Stomach (tissue), 19 donors: Measurements from ENCODE around the gene NAIF1. TPM values are rescaled to one million over a fixed set of nuclear protein-coding genes. Genes with fewer than 3 reads are reported as not detected.

ENCODE experiments used
- DNase-seq, 2 donors: peaks; one replicate each; pipeline versions ENCODE4 v3.0.0 to v3.0.0-alpha.2; 2013 to 2019
- H3K27ac ChIP-seq, 5 donors: fragments of 200-600 bp in 4 of 5; sonication (generic) in 4 of 5; one replicate each; pipeline ENCODE4 v1.5.1; 2013 to 2019; ENCODE audit warnings: mild to moderate bottlenecking in 1 of 5, moderate library complexity in 1 of 5
- H3K27me3 ChIP-seq, 3 donors: fragments of 200-600 bp; sonication (generic); one replicate each; pipeline ENCODE4 v1.5.1; 2017 to 2019; ENCODE audit warnings: mixed run types in 1 of 3
- H3K36me3 ChIP-seq, 4 donors: fragments of 200-600 bp; sonication (generic); 1 replicate in 3 of 4; 2 replicates in 1 of 4; pipeline ENCODE4 v1.5.1; 2016 to 2019
- H3K4me1 ChIP-seq, 4 donors: fragments of 200-600 bp; sonication (generic); one replicate each; pipeline ENCODE4 v1.5.1; 2016 to 2019
- H3K4me3 ChIP-seq, 4 donors: fragments of 200-600 bp; sonication (generic) in 3 of 4; one replicate each; pipeline ENCODE4 v1.5.1; 2016 to 2019; ENCODE audit warnings: mild to moderate bottlenecking in 1 of 4
- H3K9me3 ChIP-seq, 4 donors: fragments of 200-600 bp; sonication (generic); one replicate each; pipeline ENCODE4 v1.5.1; 2016 to 2019
- EP300 ChIP-seq: sonication (generic); formaldehyde crosslinking; IDR thresholded peaks from one replicate; pipeline ENCODE4 v1.6.1; 2017; ENCODE audit warnings: antibody characterized with exemption
- POLR2A ChIP-seq, 4 donors: fragments of 450-650 bp; IDR thresholded peaks; one replicate each; pipeline ENCODE4 v1.6.1; 2016; ENCODE audit warnings: antibody characterized with exemption in 4 of 4, control low read depth in 2 of 4, mild to moderate bottlenecking in 1 of 4, moderate library complexity in 1 of 4
- POLR2AphosphoS5 ChIP-seq, 3 donors: sonication (generic); formaldehyde crosslinking; IDR thresholded peaks; one replicate each; pipeline ENCODE4 v1.6.1; 2016; ENCODE audit warnings: antibody characterized with exemption in 3 of 3
- WGBS, 5 donors: extraction: QIAGEN DNeasy Blood & Tissue Kit in 3 of 5; methylation state at CpG; one replicate each; pipeline versions ENCODE4 v1.1.5 to v1.1.7; 2013 to 2018; 5-methylcytosine and 5-hydroxymethylcytosine counted together
- intact Hi-C: fragments of 100-400 bp; cut with DNase I; formaldehyde crosslinking; loops from one replicate; pipeline ENCODE4 v1.15.1; 2023; ENCODE audit warnings: low total_unique reads
- long read RNA-seq, 10 donors: transcript quantifications; one replicate each; lab custom pipeline, GENCODE V29; 2026
- polyA plus RNA-seq, 3 donors: library from polyadenylated mRNA; stranded (reverse); fragments of 200-250 nt; gene quantifications; one replicate each; pipeline ENCODE4 v1.2.3, GENCODE V29; 2013
- total RNA-seq, 5 donors: library from RNA; depleted of rRNA; stranded (reverse); fragments of >200 nt; gene quantifications; one replicate each; pipeline versions ENCODE4 v1.1.0 to v1.2.3, GENCODE V29; 2014 to 2016
- TF ChIP-seq, protein P1 (sequence below), 7 experiments: fragments of 450-650 bp in 4 of 7; fragments of 200-600 bp in 3 of 7; sonication (generic) in 3 of 7; IDR thresholded peaks; one replicate each; pipeline ENCODE4 v1.5.1; 2016 to 2019; ENCODE audit warnings: antibody characterized with exemption in 7 of 7, control low read depth in 2 of 7, mild to moderate bottlenecking in 1 of 7
- donor health status: healthy with polysubstance abuse.
- donor health status: Bipolar disorder and iron deficiency.
- donor health status: healthy.

The NAIF1 gene
- total RNA-seq (10 to 100 TPM in 2 of 5 donors, 1 to 10 TPM in 3; 1.8 to 40.3 (median 6.7) TPM), polyA plus RNA-seq (10 to 100 TPM in 1 of 3 donors, 1 to 10 TPM in 2; 7.0 to 10.3 (median 8.7) TPM)
- long read RNA-seq, donor 1, partial matches to known transcripts, result 0 of 2 reads
- long read RNA-seq, donor 1, other reads (novel, unspliced or antisense), result 0 of 2 reads
- long read RNA-seq, donor 2, partial matches to known transcripts, result 0 of 1 reads
- long read RNA-seq, donor 2, other reads (novel, unspliced or antisense), result 0 of 1 reads
- long read RNA-seq, donor 3, result 0 reads
- long read RNA-seq, donor 4, result 0 reads
- long read RNA-seq, donor 5, partial matches to known transcripts, result 0 of 1 reads
- long read RNA-seq, donor 5, other reads (novel, unspliced or antisense), result 0 of 1 reads
- long read RNA-seq, donor 6, partial matches to known transcripts, result 0 of 1 reads
- long read RNA-seq, donor 6, other reads (novel, unspliced or antisense), result 0 of 1 reads
- long read RNA-seq, donor 7, partial matches to known transcripts, result 0 of 2 reads
- long read RNA-seq, donor 7, other reads (novel, unspliced or antisense), result 0 of 2 reads
- long read RNA-seq, donor 8, partial matches to known transcripts, result 0 of 2 reads
- long read RNA-seq, donor 8, other reads (novel, unspliced or antisense), result 0 of 2 reads
- long read RNA-seq, donor 9, partial matches to known transcripts, result 7 of 9 reads
- long read RNA-seq, donor 9, other reads (novel, unspliced or antisense), result 0 of 9 reads
- long read RNA-seq, donor 10, result 0 reads

- WGBS, 5 donors, result 30 to 37% (median 35%) methylated on average over 48 to 54 of the region's 54 CpGs
- DNase-seq, result peak; percentile 97 to 99
- H3K27ac ChIP-seq, result peak within 1 kb of the TSS; percentile 88 to 99 (median 95)
- peaks cover 8 to 18% (median 18%) of the 10 kb centered on the region in 4 donors for H3K36me3 ChIP-seq
- peak within 1 kb of the TSS; percentile 77 to 99 (median 94) for H3K4me3 ChIP-seq
- H3K27me3 ChIP-seq, result no peaks in the 10 kb centered on the region
- intact Hi-C loops, result no loop called here
- peaks cover 19 to 77% (median 55%) of the 10 kb centered on the region in 4 donors for H3K4me1 ChIP-seq
- H3K9me3 ChIP-seq, result no peaks in the 10 kb centered on the region
- no peak for TF ChIP-seq EP300
- TF ChIP-seq POLR2AphosphoS5 (IDR thresholded peaks at IDR 0.05), result peak; percentile 14 to 93 (median 73)
Measured at GRCh38 chr9:128066713-128067644, at the start of gene NAIF1. NAIF1 (minus strand) TSS chr9:128067320; CDS start chr9:128067101, 219 bp downstream.

DNA sequence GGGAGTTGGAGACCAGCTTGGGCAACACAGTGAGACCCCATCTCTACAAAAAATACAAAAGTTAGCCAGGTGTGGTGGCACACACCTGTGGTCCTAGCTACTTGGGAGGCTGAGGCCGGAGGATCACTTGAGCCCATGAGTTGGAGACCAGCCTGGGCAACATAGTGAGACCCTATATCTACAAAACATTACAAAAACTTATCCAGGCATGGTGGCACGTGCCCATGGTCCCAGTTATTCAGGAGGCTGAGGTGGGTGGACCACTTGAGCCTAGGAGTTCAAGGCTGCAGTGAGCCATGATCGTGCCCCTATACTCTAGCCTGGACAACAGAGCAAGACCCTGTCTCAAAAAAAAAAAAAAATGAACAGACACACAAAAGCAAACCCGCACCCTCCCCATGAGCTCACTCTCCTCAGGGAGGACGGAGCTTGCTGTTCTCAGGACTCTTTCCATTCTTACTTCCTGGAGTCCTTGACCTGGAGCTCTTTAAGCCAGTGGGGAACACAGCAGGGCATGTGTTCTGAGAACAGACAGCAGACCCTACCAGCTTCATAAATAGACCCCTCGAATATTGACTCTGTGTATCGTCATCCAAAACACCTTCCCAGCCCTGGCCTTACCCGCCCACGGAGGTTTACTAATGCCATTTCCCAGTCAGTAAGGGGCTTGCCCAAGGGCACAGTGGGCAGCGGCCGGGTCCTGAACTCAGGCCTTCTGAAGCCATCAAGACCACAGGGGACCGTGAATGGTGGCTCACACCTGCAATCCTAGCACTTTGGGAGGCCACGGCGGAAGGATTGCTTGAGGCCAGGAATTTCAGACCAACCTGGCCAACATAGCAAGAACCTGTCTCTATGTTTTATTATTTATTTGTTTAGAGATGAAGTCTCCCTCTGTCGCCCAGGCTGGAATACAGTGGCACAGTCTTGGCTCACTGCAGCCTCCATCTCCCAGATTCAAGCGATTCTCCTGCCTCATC lies 49.3 kb upstream of the NAIF1 start:
- intact Hi-C loops, result no loop called here
- peak overlapping the region; percentile 88 to 97 (median 93) for H3K27ac ChIP-seq

DNA sequence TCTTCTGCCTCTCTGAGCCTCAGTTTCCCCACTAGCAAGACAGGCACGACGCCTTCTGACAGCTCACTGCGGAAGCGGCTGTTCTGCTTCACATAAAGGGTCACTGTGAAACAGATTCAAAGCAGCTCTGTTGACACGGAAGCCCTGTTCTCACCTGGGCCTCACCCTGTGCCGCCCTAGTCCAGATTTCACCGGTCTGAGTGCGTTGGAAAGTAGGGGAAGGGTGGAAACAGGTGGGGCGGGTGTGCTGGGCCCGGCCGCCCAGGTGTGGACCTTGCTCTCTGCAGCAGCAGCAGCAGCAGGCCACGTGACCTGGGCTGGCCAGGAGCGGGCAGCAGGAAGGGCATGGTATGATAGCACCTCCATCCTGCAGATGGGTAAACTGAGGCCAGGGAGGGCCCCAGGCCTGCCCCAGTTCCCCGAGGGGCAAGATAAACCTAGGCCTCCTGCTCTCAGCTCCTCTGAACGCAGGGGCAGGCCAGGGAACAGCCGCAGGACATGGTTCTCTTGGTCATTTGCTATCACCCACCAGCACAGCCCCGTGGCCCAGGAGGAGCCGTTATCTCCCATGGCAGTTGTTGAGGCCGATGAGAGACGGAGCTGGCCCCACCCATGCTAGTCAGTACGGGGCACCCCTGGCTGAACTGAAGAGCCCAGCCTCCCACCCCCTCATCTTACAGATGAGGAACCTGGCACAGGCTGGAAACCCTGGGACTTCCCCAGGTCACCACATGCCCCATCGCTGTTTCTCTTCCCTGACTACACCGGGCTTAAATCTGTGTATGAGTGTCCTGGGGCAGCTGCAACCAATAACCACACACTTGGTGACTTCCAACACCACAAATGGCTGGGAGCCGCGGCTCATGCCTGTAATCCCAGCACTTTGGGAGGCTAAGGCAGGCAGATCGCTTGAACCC lies 48.3 kb upstream of the NAIF1 start:
- DNase-seq, result peak; percentile 94 to 97
- intact Hi-C loops, result no loop called here
- Histone ChIP-seq H3K27ac (peak overlapping the region; percentile 88 to 97 (median 93)), H3K4me3 (peak overlapping the region in 3 of 4 donors; percentile 28 to 43 (median 36)), H3K9me3 (no peaks in the 10 kb centered on the region), H3K36me3 (peaks cover 0 to 30% (median 20%) of the 10 kb centered on the region in 4 donors), H3K4me1 (peaks cover 13 to 50% (median 41%) of the 10 kb centered on the region in 4 donors), H3K27me3 (no peaks in the 10 kb centered on the region)
- no peak for TF ChIP-seq EP300
- TF ChIP-seq POLR2AphosphoS5 (IDR thresholded peaks at IDR 0.05), result peak; percentile 29 to 98 (median 95)
- TF ChIP-seq POLR2A (IDR thresholded peaks at IDR 0.05), result peak in 2 of 4 donors; percentile 60 to 78
- TF ChIP-seq, protein P1, sequence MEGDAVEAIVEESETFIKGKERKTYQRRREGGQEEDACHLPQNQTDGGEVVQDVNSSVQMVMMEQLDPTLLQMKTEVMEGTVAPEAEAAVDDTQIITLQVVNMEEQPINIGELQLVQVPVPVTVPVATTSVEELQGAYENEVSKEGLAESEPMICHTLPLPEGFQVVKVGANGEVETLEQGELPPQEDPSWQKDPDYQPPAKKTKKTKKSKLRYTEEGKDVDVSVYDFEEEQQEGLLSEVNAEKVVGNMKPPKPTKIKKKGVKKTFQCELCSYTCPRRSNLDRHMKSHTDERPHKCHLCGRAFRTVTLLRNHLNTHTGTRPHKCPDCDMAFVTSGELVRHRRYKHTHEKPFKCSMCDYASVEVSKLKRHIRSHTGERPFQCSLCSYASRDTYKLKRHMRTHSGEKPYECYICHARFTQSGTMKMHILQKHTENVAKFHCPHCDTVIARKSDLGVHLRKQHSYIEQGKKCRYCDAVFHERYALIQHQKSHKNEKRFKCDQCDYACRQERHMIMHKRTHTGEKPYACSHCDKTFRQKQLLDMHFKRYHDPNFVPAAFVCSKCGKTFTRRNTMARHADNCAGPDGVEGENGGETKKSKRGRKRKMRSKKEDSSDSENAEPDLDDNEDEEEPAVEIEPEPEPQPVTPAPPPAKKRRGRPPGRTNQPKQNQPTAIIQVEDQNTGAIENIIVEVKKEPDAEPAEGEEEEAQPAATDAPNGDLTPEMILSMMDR (IDR thresholded peaks at IDR 0.05), result no peak
- 40 to 62% (median 44%) methylated on average over 21 to 26 of the region's 26 CpGs for WGBS, 5 donors

More for the DNA sequence above, 49.3 kb upstream of the NAIF1 start:
- Histone ChIP-seq H3K9me3 (no peaks in the 10 kb centered on the region), H3K4me1 (peaks cover 13 to 42% (median 37%) of the 10 kb centered on the region in 4 donors), H3K4me3 (no peak overlapping the region), H3K36me3 (peaks cover 7 to 39% (median 29%) of the 10 kb centered on the region in 4 donors), H3K27me3 (no peaks in the 10 kb centered on the region)
- 69 to 84% (median 76%) methylated on average over 16 of the region's 16 CpGs for WGBS, 5 donors
- TF ChIP-seq, protein P1 (IDR thresholded peaks at IDR 0.05), result no peak
- TF ChIP-seq POLR2A (IDR thresholded peaks at IDR 0.05), result no peak
- TF ChIP-seq EP300, result no peak
- peak in 2 of 3 donors; percentile 17 to 64 for TF ChIP-seq POLR2AphosphoS5 (IDR thresholded peaks at IDR 0.05)
- peak in 1 of 2 donors; percentile 44 for DNase-seq
